Uterus (tissue), 4 donors: Measurements from ENCODE around the gene FMN1. TPM values are rescaled to one million over a fixed set of nuclear protein-coding genes. Genes with fewer than 3 reads are reported as not detected.

Experiments
- DNase-seq, 2 donors: peaks; one replicate each; pipeline ENCODE4 v3.0.0-alpha.2; 2019 to 2020
- H3K27ac ChIP-seq, 2 donors: fragments of 200-600 bp; sonication (generic); 1 replicate in 1 of 2; 2 replicates in 1 of 2; pipeline ENCODE4 v1.5.1; 2016 to 2018
- H3K27me3 ChIP-seq, 2 donors: fragments of 200-600 bp; sonication (generic); one replicate each; pipeline ENCODE4 v1.5.1; 2018 to 2019; ENCODE audit warnings: control low read depth in 1 of 2
- H3K36me3 ChIP-seq, 2 donors: fragments of 200-600 bp; sonication (generic); one replicate each; pipeline ENCODE4 v1.5.1; 2019; ENCODE audit warnings: control low read depth in 1 of 2
- H3K4me1 ChIP-seq, 2 donors: fragments of 200-600 bp; sonication (generic); one replicate each; pipeline ENCODE4 v1.5.1; 2018 to 2019; ENCODE audit warnings: control low read depth in 1 of 2
- H3K4me3 ChIP-seq, 2 donors: fragments of 200-600 bp; sonication (generic); 1 replicate in 1 of 2; 2 replicates in 1 of 2; pipeline ENCODE4 v1.5.1; 2018 to 2019; ENCODE audit warnings: mild to moderate bottlenecking in 1 of 2
- H3K9me3 ChIP-seq, 2 donors: fragments of 200-600 bp; sonication (generic); one replicate each; pipeline ENCODE4 v1.5.1; 2019; ENCODE audit warnings: control low read depth in 1 of 2
- CTCF ChIP-seq, 4 experiments: fragments of 200-600 bp in 2 of 4; fragments of 450-650 bp in 2 of 4; sonication (generic) in 2 of 4; IDR thresholded peaks; one replicate each; pipeline ENCODE4 v1.5.1; 2016 to 2019; ENCODE audit warnings: antibody characterized with exemption in 4 of 4, mild to moderate bottlenecking in 2 of 4, moderate library complexity in 1 of 4
- POLR2A ChIP-seq, 2 donors: fragments of 450-650 bp; IDR thresholded peaks; one replicate each; pipeline ENCODE4 v1.6.1; 2016; ENCODE audit warnings: antibody characterized with exemption in 2 of 2, mild to moderate bottlenecking in 1 of 2, moderate library complexity in 1 of 2
- intact Hi-C: fragments of 100-400 bp; cut with DNase I; formaldehyde crosslinking; loops from one replicate; pipeline ENCODE4 v1.15.1; 2023; ENCODE audit warnings: low total_unique reads
- total RNA-seq, 4 donors: library from RNA; depleted of rRNA in 3 of 4; stranded (reverse); fragments of >200 nt in 3 of 4; gene quantifications; one replicate each; pipeline versions ENCODE4 v1.1.0 to v1.2.4, GENCODE V29; 2014 to 2023
- donor health status: DM: yes; HTN: yes; CAD: no.

FMN1 gene
- total RNA-seq, 4 donors from 2014 or later = 1.3 to 9.3 (median 5.0) TPM

GRCh38 chr15:33009026-33009425 is 185.5 kb downstream of the FMN1 start:
- Histone ChIP-seq H3K4me3 (no peak overlapping the region), H3K27ac (peak overlapping the region in 1 of 2 donors; percentile 60), H3K9me3 (no peaks in the 10 kb centered on the region), H3K27me3 (no peaks in the 10 kb centered on the region), H3K36me3 (no peaks in the 10 kb centered on the region), H3K4me1 (no peaks in the 10 kb centered on the region)
- intact Hi-C loops = no loop called here
- TF ChIP-seq POLR2A (IDR thresholded peaks at IDR 0.05) = no peak
- no peak for TF ChIP-seq CTCF (IDR thresholded peaks at IDR 0.05)
- DNase-seq = no peak

- intact Hi-C loops = no loop called here
- DNase-seq = no peak
- Histone ChIP-seq H3K27me3 (no peaks in the 10 kb centered on the region), H3K27ac (peak overlapping the region in 1 of 2 donors; percentile 60), H3K36me3 (no peaks in the 10 kb centered on the region), H3K9me3 (no peaks in the 10 kb centered on the region), H3K4me3 (no peak overlapping the region), H3K4me1 (no peaks in the 10 kb centered on the region)
- TF ChIP-seq POLR2A (IDR thresholded peaks at IDR 0.05) (no peak), CTCF (IDR thresholded peaks at IDR 0.05) (no peak)
Measured at GRCh38 chr15:33008284-33008995, 186.1 kb downstream of the FMN1 start.

- TF ChIP-seq CTCF (IDR thresholded peaks at IDR 0.05) (no peak), POLR2A (IDR thresholded peaks at IDR 0.05) (no peak)
- intact Hi-C loops = no loop called here
Measured at GRCh38 chr15:33007303-33007855, 187.1 kb downstream of the FMN1 start.

GRCh38 chr15:33005582-33005981 is 188.9 kb downstream of the FMN1 start:
- TF ChIP-seq CTCF (IDR thresholded peaks at IDR 0.05) (no peak), POLR2A (IDR thresholded peaks at IDR 0.05) (no peak)
- H3K27ac ChIP-seq = no peak overlapping the region
- intact Hi-C loops = no loop called here
- no peaks in the 10 kb centered on the region for H3K9me3 ChIP-seq
- no peaks in the 10 kb centered on the region for H3K27me3 ChIP-seq
- H3K36me3 ChIP-seq = no peaks in the 10 kb centered on the region
- DNase-seq = no peak
- no peaks in the 10 kb centered on the region for H3K4me1 ChIP-seq
- no peak overlapping the region for H3K4me3 ChIP-seq

More at GRCh38 chr15:33007303-33007855, 187.1 kb downstream of the FMN1 start:
- Histone ChIP-seq H3K9me3 (no peaks in the 10 kb centered on the region), H3K4me3 (no peak overlapping the region), H3K27ac (no peak overlapping the region), H3K4me1 (no peaks in the 10 kb centered on the region), H3K36me3 (no peaks in the 10 kb centered on the region), H3K27me3 (no peaks in the 10 kb centered on the region)
- DNase-seq = no peak

- Histone ChIP-seq H3K36me3 (no peaks in the 10 kb centered on the region), H3K9me3 (no peaks in the 10 kb centered on the region), H3K4me1 (no peaks in the 10 kb centered on the region), H3K4me3 (no peak overlapping the region), H3K27me3 (no peaks in the 10 kb centered on the region), H3K27ac (no peak overlapping the region)
- TF ChIP-seq POLR2A (IDR thresholded peaks at IDR 0.05) = no peak
- TF ChIP-seq CTCF (IDR thresholded peaks at IDR 0.05) = no peak
- no peak for DNase-seq
- intact Hi-C loops = no loop called here
Measured at GRCh38 chr15:33001926-33002325, 192.6 kb downstream of the FMN1 start.
